GM19324 (cell line): ENCODE measurements around the gene MTR.
"Not testable (repeated sequence)": the region's sequence is repeated elsewhere in the genome, so short reads cannot be mapped to it uniquely, and the experiment has no call there.

Experiments used
- ATAC-seq: cut with Tn5 transposase; IDR thresholded peaks from one replicate; pipeline ENCODE4 v1.9.1; 2021; ENCODE audit warnings: mild to moderate bottlenecking, moderate library complexity; ENCODE audit not compliant: unreplicated experiment, low FRiP score

MTR gene

GRCh38 chr1:236893626-236894545, 98.8 kb downstream of the MTR start:
- no peak for ATAC-seq

GRCh38 chr1:236895665-236896387, 100.7 kb downstream of the MTR start:
- no peak for ATAC-seq

- no peak for ATAC-seq
These were observed 101.6 kb downstream of the MTR start for GRCh38 chr1:236896716-236897115.

GRCh38 chr1:236904892-236905741, 110.0 kb downstream of the MTR start:
- ATAC-seq: no peak

- no peak for ATAC-seq
These were observed 112.1 kb downstream of the MTR start for GRCh38 chr1:236907205-236907604.

- ATAC-seq: no peak
These were observed 113.6 kb downstream of the MTR start for GRCh38 chr1:236908669-236909068.

GRCh38 chr1:236911047-236911446, 116.0 kb downstream of the MTR start:
- not testable (repeated sequence) for ATAC-seq

- ATAC-seq: no peak
These were observed 118.4 kb downstream of the MTR start for GRCh38 chr1:236913371-236914037.

- no peak for ATAC-seq
These were observed 119.3 kb downstream of the MTR start for GRCh38 chr1:236914375-236914774.

- no peak for ATAC-seq
These were observed 121.2 kb downstream of the MTR start for GRCh38 chr1:236916131-236916800.

GRCh38 chr1:236917448-236917847, 122.4 kb downstream of the MTR start:
- ATAC-seq: no peak

GRCh38 chr1:236920286-236920894, 125.3 kb downstream of the MTR start:
- no peak for ATAC-seq

GRCh38 chr1:236921610-236922009, 126.5 kb downstream of the MTR start:
- ATAC-seq: no peak

- no peak for ATAC-seq
These were observed 127.1 kb downstream of the MTR start for GRCh38 chr1:236922190-236922589.

- ATAC-seq: no peak
These were observed 130.3 kb downstream of the MTR start for GRCh38 chr1:236925386-236925785.

- ATAC-seq: no peak
These were observed 135.4 kb downstream of the MTR start for GRCh38 chr1:236930503-236930902.

- ATAC-seq: no peak
These were observed 143.7 kb downstream of the MTR start for GRCh38 chr1:236938760-236939159.

- ATAC-seq: no peak
These were observed 147.3 kb downstream of the MTR start for GRCh38 chr1:236942431-236942830.

- ATAC-seq: no peak
These were observed 149.5 kb downstream of the MTR start for GRCh38 chr1:236944556-236944955.
